Activated T-cell treated with anti-CD3 and anti-CD28 coated beads for 4 hours (primary cell): ENCODE results near the gene ANLN.
"Not testable (repeated sequence)": the region's sequence is repeated elsewhere in the genome, so short reads cannot be mapped to it uniquely, and the experiment has no call there.

ENCODE experiments used
- DNase-seq: peaks from one replicate; pipeline ENCODE4 v3.0.0-alpha.2; 2020

The ANLN gene

DNA sequence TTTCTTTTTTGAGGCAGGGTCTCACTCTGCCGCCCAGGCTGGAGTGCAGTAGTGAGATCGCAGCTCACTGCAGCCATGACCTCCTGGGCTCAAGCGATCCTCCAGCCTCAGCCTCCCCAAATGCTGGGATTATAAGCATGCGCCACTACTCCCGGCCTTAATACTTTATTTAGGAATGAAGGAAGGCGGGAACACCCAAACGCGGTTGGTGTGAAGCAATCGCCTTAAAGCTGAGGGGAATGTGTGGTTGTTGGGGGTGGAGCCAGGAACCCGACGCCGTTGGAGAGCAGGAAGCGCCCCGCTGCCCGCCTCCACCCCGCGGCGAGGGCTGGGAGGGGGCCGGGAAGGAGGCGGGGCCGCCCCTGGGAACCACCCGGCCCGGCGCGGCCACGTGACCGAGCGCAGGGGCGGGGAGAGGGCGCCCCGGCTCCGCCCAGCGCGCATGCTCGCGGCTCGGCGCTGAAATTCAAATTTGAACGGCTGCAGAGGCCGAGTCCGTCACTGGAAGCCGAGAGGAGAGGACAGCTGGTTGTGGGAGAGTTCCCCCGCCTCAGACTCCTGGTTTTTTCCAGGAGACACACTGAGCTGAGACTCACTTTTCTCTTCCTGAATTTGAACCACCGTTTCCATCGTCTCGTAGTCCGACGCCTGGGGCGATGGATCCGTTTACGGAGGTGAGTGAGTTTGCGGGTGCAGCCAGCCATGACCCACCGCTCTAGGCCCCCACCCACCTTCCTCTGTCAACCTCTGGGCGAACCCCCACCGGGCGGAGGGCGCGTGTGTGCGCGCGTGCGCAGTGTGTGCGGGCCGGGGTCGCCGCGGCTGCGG is at the start of gene ANLN:
Gene ANLN, plus strand, starts transcription at position 492 of the 828 bp plus-strand sequence. Its CDS starts 165 bp downstream, at position 657.
- DNase-seq: peak; percentile 77

GRCh38 chr7:36343548-36343947 is 46.1 kb upstream of the ANLN start:
- DNase-seq: no peak

GRCh38 chr7:36344622-36345021 is 45.0 kb upstream of the ANLN start:
- DNase-seq: no peak

DNA sequence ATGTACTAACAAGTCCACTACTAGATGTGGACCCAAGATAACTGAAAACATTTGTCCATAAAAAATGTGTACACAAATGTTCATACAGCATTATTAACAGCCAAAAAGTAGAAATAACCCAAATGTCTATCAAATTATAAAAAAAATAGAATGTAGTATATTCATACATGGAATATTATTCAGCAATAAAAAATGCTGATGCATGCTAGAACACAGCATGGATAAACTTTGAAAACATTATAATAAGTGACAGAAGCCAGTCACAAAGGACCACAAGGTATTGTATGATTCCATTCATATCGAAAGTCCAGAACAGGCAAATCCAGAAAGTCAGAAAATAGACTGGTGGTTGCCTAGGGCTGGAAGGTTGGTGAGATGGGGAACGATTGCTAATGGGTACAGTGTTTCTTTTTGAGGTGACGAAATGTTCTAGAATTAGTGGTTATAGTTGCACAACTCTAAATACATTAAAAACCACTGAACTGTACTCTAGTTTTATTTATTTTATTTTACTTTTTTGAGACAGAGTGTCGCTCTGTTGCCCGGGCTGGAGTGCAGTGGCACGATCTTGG is 43.3 kb upstream of the ANLN start:
- DNase-seq: no peak

DNA sequence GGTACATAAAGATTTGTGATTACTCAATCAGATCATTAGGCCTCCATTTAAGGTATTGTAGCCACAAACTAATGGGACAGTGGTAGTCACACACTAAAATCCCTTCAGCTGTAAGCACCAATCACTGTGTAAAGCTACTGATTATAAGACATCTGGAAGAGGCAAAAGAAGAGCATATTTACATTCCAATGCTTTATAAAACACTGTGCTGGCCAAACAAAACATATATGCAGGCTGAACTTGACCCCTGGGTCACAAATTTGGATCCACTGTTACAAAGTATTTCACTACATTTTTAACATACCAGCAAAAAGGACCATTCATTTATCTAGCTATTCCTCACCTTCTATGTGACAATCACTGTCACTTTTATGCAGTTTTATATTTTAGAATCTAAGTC is 41.4 kb upstream of the ANLN start:
- DNase-seq: no peak

- DNase-seq: no peak
Measured at GRCh38 chr7:36348771-36349170, 40.9 kb upstream of the ANLN start.

DNA sequence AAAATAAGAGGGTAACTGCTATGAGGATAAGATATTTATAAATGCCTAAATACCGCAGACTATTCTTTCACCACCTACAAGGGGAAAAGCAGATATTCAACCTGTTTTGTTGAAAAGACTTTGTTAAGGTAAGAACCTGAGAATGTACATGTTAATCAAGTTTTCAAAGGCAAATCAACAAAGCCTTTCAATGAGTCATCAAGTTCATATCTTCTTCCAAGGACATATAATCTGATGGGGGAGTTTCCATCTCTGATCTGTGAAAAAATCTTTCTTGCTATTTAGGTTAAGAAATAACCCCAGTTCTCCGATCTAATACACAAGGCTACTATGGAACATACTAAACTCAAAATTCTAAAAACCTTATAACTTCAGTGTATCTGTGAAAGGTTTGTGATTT is 40.0 kb upstream of the ANLN start:
- no peak for DNase-seq

DNA sequence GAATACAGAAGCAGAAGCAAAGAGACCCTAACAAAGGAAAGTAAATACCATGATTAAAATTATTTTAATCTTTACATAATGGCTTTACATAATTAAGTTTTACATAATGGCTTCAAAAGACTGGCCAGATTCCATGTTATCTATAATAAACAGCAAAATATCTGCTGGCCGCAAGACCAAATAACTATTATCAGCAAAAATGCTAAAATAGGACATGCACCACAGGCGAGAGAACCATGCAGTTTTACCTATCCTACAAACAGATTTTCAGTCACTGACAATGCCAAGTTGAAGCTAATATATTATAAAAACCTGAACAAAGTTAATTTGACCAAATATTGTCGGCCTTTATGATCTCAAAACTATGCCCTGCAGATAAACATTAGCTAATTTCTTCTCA is 34.2 kb upstream of the ANLN start:
- DNase-seq: no peak

GRCh38 chr7:36357054-36357453 is 32.6 kb upstream of the ANLN start:
- DNase-seq: no peak

- no peak for DNase-seq
Measured at GRCh38 chr7:36358589-36358988, 31.1 kb upstream of the ANLN start.

GRCh38 chr7:36360244-36360643 is 29.4 kb upstream of the ANLN start:
- no peak for DNase-seq

DNA sequence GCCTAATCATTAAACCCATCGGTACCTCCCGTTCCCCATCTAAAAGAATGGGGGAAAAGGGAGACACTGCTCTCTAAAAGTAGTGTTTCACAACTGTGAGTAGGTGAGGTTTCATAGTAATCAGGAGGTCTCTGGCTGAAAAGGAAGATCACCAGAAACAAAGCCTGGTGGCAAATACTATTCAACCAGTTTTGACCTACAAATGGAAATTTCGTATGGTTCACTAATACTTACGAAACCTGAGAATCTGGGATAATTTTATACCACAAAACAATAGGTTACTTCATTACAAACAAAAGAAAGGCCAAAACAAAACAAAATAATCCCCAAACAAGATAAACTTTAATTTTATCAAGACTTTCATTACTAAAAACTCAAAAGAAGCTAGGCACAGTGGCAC is 28.4 kb upstream of the ANLN start:
- no peak for DNase-seq

GRCh38 chr7:36363515-36363914 is 26.1 kb upstream of the ANLN start:
- DNase-seq: no peak

- no peak for DNase-seq
Measured at GRCh38 chr7:36366005-36366717, 23.5 kb upstream of the ANLN start.

- peak; percentile 88 for DNase-seq
Measured at GRCh38 chr7:36366718-36367560, 22.7 kb upstream of the ANLN start.

DNA sequence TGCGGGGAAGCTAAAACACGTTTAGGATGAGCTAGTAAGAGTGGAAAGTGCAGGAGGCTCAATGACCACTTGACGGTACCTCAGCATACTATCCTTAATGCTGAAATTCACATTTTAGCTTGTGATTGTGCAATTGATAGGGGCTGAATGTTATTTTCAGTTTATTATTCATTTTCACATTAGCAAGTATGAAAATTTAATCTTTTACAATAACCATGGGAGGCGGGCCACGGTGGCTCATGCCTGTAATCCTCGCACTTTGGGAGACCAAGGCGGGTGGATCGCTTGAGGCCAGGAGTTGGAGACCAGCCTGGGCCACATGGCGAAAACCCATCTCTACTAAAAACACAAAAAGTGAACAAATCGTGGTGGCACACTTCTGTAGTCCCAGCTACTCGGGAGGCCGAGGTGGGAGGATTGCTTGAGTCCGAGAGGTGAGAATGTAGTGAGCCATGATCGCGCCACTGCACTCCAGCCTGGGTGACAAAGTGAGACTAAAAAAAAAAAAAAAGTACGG is 22.0 kb upstream of the ANLN start:
- no peak for DNase-seq

DNA sequence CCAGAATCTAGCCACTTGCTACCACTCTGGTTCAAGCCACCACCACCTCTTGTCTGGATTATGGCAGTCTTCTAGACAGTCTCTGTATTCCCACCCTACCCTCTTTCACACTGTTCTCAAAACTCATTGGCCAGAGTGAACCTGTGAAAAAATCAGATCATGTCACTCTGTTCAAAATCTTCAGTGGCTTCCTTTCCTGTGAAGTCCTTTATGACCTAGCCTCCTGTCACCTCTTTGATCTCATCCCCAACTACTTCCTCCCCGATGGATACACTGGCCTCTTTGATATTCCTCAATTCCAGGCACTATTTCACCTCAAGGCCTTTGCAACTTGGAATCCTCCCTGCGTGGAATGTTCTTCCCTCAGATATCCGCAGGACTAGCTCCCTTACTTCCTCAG is 21.2 kb upstream of the ANLN start:
- DNase-seq: no peak

- no peak for DNase-seq
Measured at GRCh38 chr7:36369171-36369570, 20.5 kb upstream of the ANLN start.

- no peak for DNase-seq
Measured at GRCh38 chr7:36370046-36370445, 19.6 kb upstream of the ANLN start.

DNA sequence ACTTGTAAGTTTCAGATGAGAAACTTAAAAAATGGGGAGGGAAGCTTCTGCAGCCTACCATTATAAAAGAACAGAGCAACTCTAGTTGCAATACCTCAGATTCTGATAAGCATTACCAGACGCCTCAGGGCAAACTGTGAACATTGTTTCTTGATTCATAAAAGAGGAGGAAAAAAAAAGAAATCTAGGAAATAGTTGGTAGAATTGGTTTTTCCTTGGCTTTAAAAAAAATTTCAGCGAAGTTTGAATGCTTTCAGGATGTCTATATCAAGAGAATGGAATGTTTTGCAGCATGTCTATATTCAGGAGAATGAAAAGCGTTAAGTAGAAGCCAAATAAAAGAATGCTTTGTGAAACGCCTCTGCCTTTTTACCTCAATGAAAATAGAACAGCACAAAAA is 17.5 kb upstream of the ANLN start:
- DNase-seq: no peak

GRCh38 chr7:36378555-36378954 is 11.1 kb upstream of the ANLN start:
- DNase-seq: not testable (repeated sequence)

DNA sequence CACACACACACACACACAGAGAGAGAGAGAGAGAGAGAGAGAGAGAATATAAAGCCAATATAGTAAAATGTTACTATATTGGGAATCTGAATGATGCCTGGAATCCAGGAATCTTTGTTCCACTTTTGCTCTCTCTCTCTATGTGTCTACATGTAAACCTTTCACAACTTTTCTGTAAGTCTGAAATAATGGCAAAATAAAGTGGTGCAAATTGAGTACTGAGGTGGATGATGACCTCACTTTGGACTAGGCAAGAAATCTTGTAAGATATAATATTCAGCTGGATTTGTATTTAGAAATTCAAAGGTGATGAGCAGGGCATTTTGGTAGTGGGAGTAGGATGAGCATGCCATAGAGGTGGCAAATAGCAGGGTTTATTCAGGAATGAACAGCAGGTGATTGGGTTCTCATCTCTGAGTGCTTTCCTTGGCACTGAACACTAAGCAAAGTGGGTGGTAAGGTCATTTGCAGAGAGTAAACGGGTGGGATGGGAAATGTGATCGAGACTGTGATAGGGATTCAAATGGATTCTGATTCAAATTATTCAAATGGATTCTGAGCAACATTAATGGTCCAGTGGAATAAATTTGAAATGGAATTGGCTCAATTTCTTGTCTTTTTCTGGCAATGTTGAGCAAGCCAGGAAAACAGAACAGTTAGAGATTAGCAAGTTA is 9.7 kb upstream of the ANLN start:
- no peak for DNase-seq
